HuH-7.5 (cell line): ENCODE results near the gene RIMKLB.
"Not testable (repeated sequence)": the region's sequence is repeated elsewhere in the genome, so short reads cannot be mapped to it uniquely, and the experiment has no call there.

Experiments used
- DNase-seq: peaks from one replicate; pipeline ENCODE4 v3.0.0; 2011; ENCODE audit warnings: low spot score

Gene RIMKLB

GRCh38 chr12:8692573-8692972 is 5.2 kb upstream of the RIMKLB start:
- DNase-seq = no peak

- DNase-seq = no peak
These were observed 2.7 kb upstream of the RIMKLB start for GRCh38 chr12:8695116-8695515.

GRCh38 chr12:8696442-8697090 is 1.2 kb upstream of the RIMKLB start:
- no peak for DNase-seq

- DNase-seq = peak; percentile 32
These were observed 693 bp upstream of the RIMKLB start for GRCh38 chr12:8697120-8697475.

GRCh38 chr12:8698132-8698851 is 501 bp downstream of the RIMKLB start:
- DNase-seq = peak; percentile 46

GRCh38 chr12:8698879-8699278 is 1.1 kb downstream of the RIMKLB start:
- DNase-seq = no peak

- DNase-seq = no peak
These were observed 1.9 kb downstream of the RIMKLB start for GRCh38 chr12:8699714-8700113.

GRCh38 chr12:8701046-8701660 is 3.4 kb downstream of the RIMKLB start:
- DNase-seq = no peak

- no peak for DNase-seq
These were observed 4.4 kb downstream of the RIMKLB start for GRCh38 chr12:8702159-8702558.

GRCh38 chr12:8709124-8709830 is 11.5 kb downstream of the RIMKLB start:
- DNase-seq = no peak

- DNase-seq = no peak
These were observed 14.8 kb downstream of the RIMKLB start for GRCh38 chr12:8712572-8712971.

- DNase-seq = no peak
These were observed 24.6 kb downstream of the RIMKLB start for GRCh38 chr12:8722286-8722800.

GRCh38 chr12:8734873-8735381 is 37.1 kb downstream of the RIMKLB start:
- no peak for DNase-seq

GRCh38 chr12:8742501-8742900 is 44.7 kb downstream of the RIMKLB start:
- no peak for DNase-seq

GRCh38 chr12:8743121-8743520 is 45.3 kb downstream of the RIMKLB start:
- DNase-seq = not testable (repeated sequence)

- DNase-seq = not testable (repeated sequence)
These were observed 47.8 kb downstream of the RIMKLB start for GRCh38 chr12:8745631-8746030.

GRCh38 chr12:8746046-8746445 is 48.3 kb downstream of the RIMKLB start:
- DNase-seq = no peak

GRCh38 chr12:8760076-8760475 is 62.3 kb downstream of the RIMKLB start:
- not testable (repeated sequence) for DNase-seq

GRCh38 chr12:8762701-8763100 is 64.9 kb downstream of the RIMKLB start:
- not testable (repeated sequence) for DNase-seq

- not testable (repeated sequence) for DNase-seq
These were observed 68.3 kb downstream of the RIMKLB start for GRCh38 chr12:8766121-8766520.

GRCh38 chr12:8770499-8770898 is 72.7 kb downstream of the RIMKLB start:
- no peak for DNase-seq

- DNase-seq = no peak
These were observed 73.3 kb downstream of the RIMKLB start for GRCh38 chr12:8771072-8771471.
